PC-3 (cell line): ENCODE data around the gene PKMYT1. TPM values are rescaled to one million over a fixed set of nuclear protein-coding genes. Genes with fewer than 3 reads are reported as not detected.

Source experiments
- ATAC-seq: fragments of 200-7000 bp; cut with Tn5 transposase; 2 replicates; pipeline ENCODE4 v1.9.1; 2020; ENCODE audit warnings: mild to moderate bottlenecking, moderate library complexity
- BruUV-seq: library from RNA; stranded (reverse); fragments of 400-500 nt; replicated peaks from 2 replicates; lab custom pipeline; 2021; lab: Mats Ljungman, UMichigan
- CTCF ChIA-PET: fragments of 300-600 bp; sonication (Branson Sonifier 250); formaldehyde crosslinking; loops from one replicate; lab custom pipeline; 2022; ENCODE audit warnings: antibody characterized with exemption; lab: Charles Lee
- POLR2A ChIA-PET: fragments of 300-600 bp; sonication (Branson Sonifier 250); formaldehyde crosslinking; loops from one replicate; lab custom pipeline; 2022; ENCODE audit warnings: antibody characterized with exemption; ENCODE audit not compliant: unreplicated experiment; lab: Charles Lee
- DNase-seq: peaks from one replicate; pipeline ENCODE4 v3.0.0-alpha.2; 2015
- H2AFZ ChIP-seq: fragments of 300-600 bp; sonication (generic); 2 replicates; pipeline ENCODE4 v1.6.0; 2016; ENCODE audit warnings: antibody characterized with exemption, low read length
- H3F3A ChIP-seq: fragments of 300-600 bp; sonication (generic); one replicate; pipeline ENCODE4 v1.6.0; 2017; ENCODE audit warnings: antibody characterized with exemption, low read length, control low read depth, mild to moderate bottlenecking; ENCODE audit not compliant: unreplicated experiment
- H3K27ac ChIP-seq: fragments of 300-600 bp; sonication (generic); 2 replicates; pipeline ENCODE4 v1.5.1; 2016; ENCODE audit warnings: mild to moderate bottlenecking, low read length
- H3K27me3 ChIP-seq: fragments of 300-600 bp; sonication (generic); 2 replicates; pipeline ENCODE4 v1.6.1; 2016; ENCODE audit warnings: low read length, mixed read lengths
- H3K36me3 ChIP-seq: fragments of 300-600 bp; sonication (generic); 2 replicates; pipeline ENCODE4 v1.6.1; 2016; ENCODE audit warnings: low read depth, mixed run types, low read length, mixed read lengths
- H3K4me1 ChIP-seq: fragments of 300-600 bp; sonication (generic); 2 replicates; pipeline ENCODE4 v1.5.1; 2016; ENCODE audit warnings: low read length; ENCODE audit not compliant: insufficient read depth
- H3K4me2 ChIP-seq: fragments of 300-600 bp; sonication (generic); 2 replicates; pipeline ENCODE4 v1.6.0; 2016; ENCODE audit warnings: low read length
- H3K4me3 ChIP-seq: fragments of 300-600 bp; sonication (generic); 2 replicates; pipeline ENCODE4 v1.5.1; 2016; ENCODE audit warnings: mild to moderate bottlenecking, low read length, mixed read lengths
- H3K79me2 ChIP-seq: fragments of 300-600 bp; sonication (generic); 2 replicates; pipeline ENCODE4 v1.6.1; 2017; ENCODE audit warnings: low read length, mixed read lengths
- H3K9ac ChIP-seq: fragments of 300-600 bp; sonication (generic); 2 replicates; pipeline ENCODE4 v1.6.0; 2016; ENCODE audit warnings: mild to moderate bottlenecking, low read length
- H3K9me2 ChIP-seq: fragments of 300-600 bp; sonication (generic); replicated peaks from 2 replicates; pipeline ENCODE4 v1.6.1; 2016; ENCODE audit warnings: mixed run types, low read length, mixed read lengths
- H3K9me3 ChIP-seq: fragments of 300-600 bp; sonication (generic); 2 replicates; pipeline ENCODE4 v1.6.1; 2016; ENCODE audit warnings: low read length, mixed read lengths
- H4K20me1 ChIP-seq: fragments of 300-600 bp; sonication (generic); 2 replicates; pipeline ENCODE4 v1.6.1; 2016; ENCODE audit warnings: low read length, mixed read lengths
- CTCF ChIP-seq: fragments of 300-600 bp; sonication (generic); conservative IDR thresholded peaks from 2 replicates; pipeline ENCODE4 v1.5.1; 2017; ENCODE audit warnings: antibody characterized with exemption, low read depth, mild to moderate bottlenecking, low read length
- EZH2 ChIP-seq: fragments of 300-600 bp; sonication (generic); IDR thresholded peaks from one replicate; pipeline ENCODE4 v1.6.1; 2017; ENCODE audit warnings: antibody characterized with exemption, mild to moderate bottlenecking, low read length; ENCODE audit not compliant: unreplicated experiment
- EZH2phosphoT487 ChIP-seq: fragments of 300-600 bp; sonication (generic); IDR thresholded peaks from 2 replicates; pipeline ENCODE4 v1.6.1; 2018; ENCODE audit warnings: mild to moderate bottlenecking, antibody characterized with exemption, low read length, borderline replicate concordance
- intact Hi-C: fragments of 100-400 bp; cut with micrococcal nuclease; formaldehyde crosslinking; loops from 2 replicates; pipeline ENCODE4 v1.9.0; 2023
- total RNA-seq: library from RNA; depleted of rRNA; stranded (reverse); fragments of >200 nt; gene quantifications from 2 replicates; pipeline ENCODE4 v1.2.3, GENCODE V29; 2014

The PKMYT1 gene
- total RNA-seq, 1 experiment from 2014 or later = 51.9 TPM

GRCh38 chr16:2953706-2954627, 26.3 kb downstream of the PKMYT1 start:
- no peak for TF ChIP-seq CTCF
- TF ChIP-seq EZH2phosphoT487 = no peak
- TF ChIP-seq EZH2 = no peak
- H3K36me3 ChIP-seq = no peaks in the 10 kb centered on the region
- no peaks in the 10 kb centered on the region for H3K79me2 ChIP-seq
- BruUV-seq = no TSS peak
- no peak for DNase-seq
- no peaks in the 10 kb centered on the region for H4K20me1 ChIP-seq
- no peak overlapping the region for H3K4me3 ChIP-seq
- H3K27me3 ChIP-seq = no peaks in the 10 kb centered on the region
- H3K4me1 ChIP-seq = 0 out of 2 replicates have a peak, but pooled peaks cover 1% of the 10 kb centered on the region
- H3K4me2 ChIP-seq = no peak overlapping the region
- no peaks in the 10 kb centered on the region for H3K9me3 ChIP-seq
- intact Hi-C loops = no loop called here
- ATAC-seq = no peak
- H2AFZ ChIP-seq = no peak overlapping the region
- no peak overlapping the region for H3K9ac ChIP-seq
- H3K9me2 ChIP-seq = no peaks in the 10 kb centered on the region
- POLR2A ChIA-PET = no interaction called here
- CTCF ChIA-PET = no interaction called here
- H3K27ac ChIP-seq = no peak overlapping the region
- H3F3A ChIP-seq = no peaks in the 10 kb centered on the region

- intact Hi-C loops = no loop called here
- no peaks in the 10 kb centered on the region for H3K9me2 ChIP-seq
- no peak overlapping the region for H3K4me3 ChIP-seq
- TF ChIP-seq EZH2 (no peak), EZH2phosphoT487 (no peak)
- POLR2A ChIA-PET = no interaction called here
- H3K27me3 ChIP-seq = no peaks in the 10 kb centered on the region
- H2AFZ ChIP-seq = no peak overlapping the region
- peak; percentile 34 for DNase-seq
- peak; percentile 58 for ATAC-seq
- H3K9ac ChIP-seq = no peak overlapping the region
- H3K79me2 ChIP-seq = no peaks in the 10 kb centered on the region
- H3F3A ChIP-seq = no peaks in the 10 kb centered on the region
- no peaks in the 10 kb centered on the region for H3K4me1 ChIP-seq
- no peaks in the 10 kb centered on the region for H3K36me3 ChIP-seq
- no peak overlapping the region for H3K27ac ChIP-seq
- no peaks in the 10 kb centered on the region for H4K20me1 ChIP-seq
- H3K4me2 ChIP-seq = no peak overlapping the region
- H3K9me3 ChIP-seq = no peaks in the 10 kb centered on the region
- no TSS peak for BruUV-seq
- CTCF ChIA-PET = interaction anchor here (0.6 kb wide), 3 partner anchors 27 to 37 kb away, joined by 3 to 6 read pairs (median 3); no protein-coding TSS in a partner anchor
These were observed 27.6 kb downstream of the PKMYT1 start for GRCh38 chr16:2952679-2953078.

GRCh38 chr16:2950773-2951172, 29.5 kb downstream of the PKMYT1 start:
- intact Hi-C loops = no loop called here
- H3K4me1 ChIP-seq = no peaks in the 10 kb centered on the region
- BruUV-seq = no TSS peak
- POLR2A ChIA-PET = no interaction called here
- H3K4me3 ChIP-seq = no peak overlapping the region
- H3K4me2 ChIP-seq = no peak overlapping the region
- no peaks in the 10 kb centered on the region for H3K9me3 ChIP-seq
- no peak for DNase-seq
- CTCF ChIA-PET = no interaction called here
- no peaks in the 10 kb centered on the region for H3K36me3 ChIP-seq
- H3K79me2 ChIP-seq = no peaks in the 10 kb centered on the region
- no peaks in the 10 kb centered on the region for H3K27me3 ChIP-seq
- no peaks in the 10 kb centered on the region for H4K20me1 ChIP-seq
- no peak overlapping the region for H3K27ac ChIP-seq
- TF ChIP-seq EZH2phosphoT487 = no peak
- TF ChIP-seq EZH2 = no peak
- TF ChIP-seq CTCF = no peak
- no peaks in the 10 kb centered on the region for H3K9me2 ChIP-seq
- no peaks in the 10 kb centered on the region for H3F3A ChIP-seq
- H3K9ac ChIP-seq = no peak overlapping the region
- H2AFZ ChIP-seq = no peak overlapping the region
- ATAC-seq = no peak
